SK-N-SH (cell line): ENCODE measurements around the gene MAP3K7. TPM values are rescaled to one million over a fixed set of nuclear protein-coding genes. Genes with fewer than 3 reads are reported as not detected.

Experiments
- CTCF ChIA-PET: fragments of 300-600, 350-600 bp; formaldehyde crosslinking; extraction: SDS; loops from one replicate; lab custom pipeline; 2021; lab: Yijun Ruan, JAX
- POLR2A ChIA-PET: fragments of 350-600 bp; sonication (Branson Sonifier 250); formaldehyde crosslinking; extraction: SDS; loops from one replicate; lab custom pipeline; 2020; ENCODE audit warnings: antibody characterized with exemption, inconsistent platforms; lab: Yijun Ruan, JAX
- DNase-seq: peaks from one replicate; pipeline ENCODE4 v3.0.0; 2012
- H2AFZ ChIP-seq: fragments of 200-600 bp; sonication (generic); 2 replicates; pipeline ENCODE4 v1.8.1; 2016; ENCODE audit warnings: antibody characterized with exemption, mild to moderate bottlenecking, low read depth
- H3F3A ChIP-seq: fragments of 200-600 bp; sonication (generic); replicated peaks from 2 replicates; pipeline ENCODE3; 2016; ENCODE audit warnings: antibody characterized with exemption, mild to moderate bottlenecking; ENCODE audit not compliant: insufficient read depth
- H3K27ac ChIP-seq, 2 experiments: fragments of 200-500 bp in 1 of 2; fragments of 200-600 bp in 1 of 2; sonication (Bioruptor generic) in 1 of 2; sonication (generic), shearing (Covaris generic) in 1 of 2; 2 replicates each; pipeline versions ENCODE4 v1.5.1 to v1.6.1; 2014 to 2016; ENCODE audit warnings: low read depth in 2 of 2, inconsistent platforms in 1 of 2, low read length in 1 of 2, mild to moderate bottlenecking in 1 of 2, mixed read lengths in 1 of 2
- H3K27me3 ChIP-seq: fragments of 200-600 bp; sonication (generic), shearing (Covaris generic); 2 replicates; pipeline ENCODE4 v1.6.1; 2016; ENCODE audit warnings: mixed run types; ENCODE audit not compliant: insufficient read depth
- H3K36me3 ChIP-seq, 2 experiments: fragments of 200-500 bp in 1 of 2; fragments of 200-600 bp in 1 of 2; sonication (Bioruptor generic) in 1 of 2; sonication (generic) in 1 of 2; replicated peaks in 1 of 2; 2 replicates each; pipeline versions ENCODE3 to v1.5.1; 2014 to 2016; ENCODE audit warnings: low read length in 1 of 2, mild to moderate bottlenecking in 1 of 2; ENCODE audit not compliant: insufficient read depth in 2 of 2, control insufficient read depth in 1 of 2
- H3K4me1 ChIP-seq, 2 experiments: fragments of 200-500 bp in 1 of 2; fragments of 200-600 bp in 1 of 2; sonication (Bioruptor generic) in 1 of 2; sonication (generic), shearing (Covaris generic) in 1 of 2; 2 replicates each; pipeline versions ENCODE4 v1.5.1 to v1.6.1; 2014 to 2016; ENCODE audit warnings: low read depth in 1 of 2, low read length in 1 of 2, mixed run types in 1 of 2; ENCODE audit not compliant: insufficient read depth in 2 of 2, control insufficient read depth in 1 of 2
- H3K4me2 ChIP-seq: fragments of 200-600 bp; sonication (generic), shearing (Covaris generic); 2 replicates; pipeline ENCODE4 v1.6.1; 2017; ENCODE audit warnings: mixed run types
- H3K4me3 ChIP-seq, 2 experiments: fragments of 200-500 bp in 1 of 2; fragments of 200-600 bp in 1 of 2; sonication (Bioruptor generic) in 1 of 2; sonication (generic), shearing (Covaris generic) in 1 of 2; 2 replicates each; pipeline versions ENCODE4 v1.5.1 to v1.8.1; 2014 to 2016; ENCODE audit warnings: low read depth in 2 of 2, inconsistent platforms in 1 of 2, low read length in 1 of 2, mild to moderate bottlenecking in 1 of 2, mixed read lengths in 1 of 2, moderate library complexity in 1 of 2
- H3K79me2 ChIP-seq: fragments of 200-600 bp; sonication (generic); 2 replicates; pipeline ENCODE4 v1.8.1; 2017; ENCODE audit warnings: mild to moderate bottlenecking; ENCODE audit not compliant: insufficient read depth
- H3K9ac ChIP-seq: fragments of 200-600 bp; sonication (generic); 2 replicates; pipeline ENCODE4 v1.6.1; 2017; ENCODE audit warnings: mixed run types
- H3K9me2 ChIP-seq: fragments of 200-600 bp; sonication (generic); 2 replicates; pipeline ENCODE4 v1.6.1; 2017; ENCODE audit warnings: mixed run types
- H3K9me3 ChIP-seq: fragments of 200-600 bp; sonication (generic); 2 replicates; pipeline ENCODE4 v1.6.1; 2017; ENCODE audit warnings: mixed run types, mild to moderate bottlenecking, moderate library complexity
- H4K20me1 ChIP-seq: fragments of 200-600 bp; sonication (generic); 2 replicates; pipeline ENCODE4 v1.6.1; 2017; ENCODE audit warnings: mild to moderate bottlenecking, mixed run types; ENCODE audit not compliant: insufficient read depth
- EP300 ChIP-seq, 2 experiments: IDR thresholded peaks; 2 replicates each; pipeline versions ENCODE4 v1.4.0 to v1.6.1; 2012; ENCODE audit warnings: borderline replicate concordance in 1 of 2, low read depth in 1 of 2, low read length in 1 of 2
- FOSL2 ChIP-seq: IDR thresholded peaks from 2 replicates; pipeline ENCODE4 v1.4.0; 2012; ENCODE audit warnings: low read depth, mild to moderate bottlenecking, moderate library complexity, borderline replicate concordance
- FOXJ3 ChIP-seq: sonication (generic); formaldehyde crosslinking; IDR thresholded peaks from 2 replicates; pipeline ENCODE4 v1.5.1; 2020; ENCODE audit warnings: mild to moderate bottlenecking, missing genetic modification reagents
- GABPA ChIP-seq: IDR thresholded peaks from 2 replicates; pipeline ENCODE4 v1.4.0; 2012; ENCODE audit warnings: low read depth, mild to moderate bottlenecking
- GATA2 ChIP-seq: sonication (generic); formaldehyde crosslinking; IDR thresholded peaks from 2 replicates; pipeline ENCODE4 v1.5.0; 2020; ENCODE audit warnings: mild to moderate bottlenecking, missing genetic modification reagents
- JUND ChIP-seq: IDR thresholded peaks from 2 replicates; pipeline ENCODE4 v1.4.0; 2012
- MEF2A ChIP-seq: IDR thresholded peaks from 2 replicates; pipeline ENCODE4 v1.4.0; 2012; ENCODE audit warnings: low read depth, borderline replicate concordance
- MXI1 ChIP-seq: IDR thresholded peaks from 2 replicates; pipeline ENCODE4 v1.6.1; 2012; ENCODE audit warnings: mild to moderate bottlenecking, low read depth, low read length, improper control_type of control experiment
- POLR2AphosphoS5 ChIP-seq: IDR thresholded peaks from 2 replicates; pipeline ENCODE4 v1.6.1; 2012; ENCODE audit warnings: low read depth, low read length
- RAD21 ChIP-seq: IDR thresholded peaks from 2 replicates; pipeline ENCODE4 v1.6.1; 2012; ENCODE audit warnings: mild to moderate bottlenecking, low read length
- RFX5 ChIP-seq: IDR thresholded peaks from 2 replicates; pipeline ENCODE4 v1.6.1; 2012; ENCODE audit warnings: mild to moderate bottlenecking, improper control_type of control experiment, low read length
- RXRA ChIP-seq: IDR thresholded peaks from 2 replicates; pipeline ENCODE4 v1.4.0; 2012; ENCODE audit warnings: low read depth, mild to moderate bottlenecking, borderline replicate concordance
- TAF1 ChIP-seq: IDR thresholded peaks from 2 replicates; pipeline ENCODE4 v1.6.1; 2012; ENCODE audit warnings: low read depth, mild to moderate bottlenecking, low read length, moderate library complexity, borderline replicate concordance
- TEAD4 ChIP-seq: IDR thresholded peaks from 2 replicates; pipeline ENCODE4 v1.4.0; 2012; ENCODE audit warnings: mild to moderate bottlenecking, borderline replicate concordance; ENCODE audit not compliant: insufficient read depth
- YY1 ChIP-seq: IDR thresholded peaks from 2 replicates; pipeline ENCODE4 v1.4.0; 2012; ENCODE audit warnings: low read depth, mild to moderate bottlenecking
- WGBS: methylation state at CpG from one replicate; pipeline ENCODE4 v1.1.6; 2017; ENCODE audit warnings: low lambda C conversion rate; 5-methylcytosine and 5-hydroxymethylcytosine counted together
- polyA plus RNA-seq, 3 experiments: library from polyadenylated mRNA; depleted of rRNA; stranded (reverse); fragments of >200 nt; gene quantifications; 2 replicates each; pipeline ENCODE4 v1.2.3, GENCODE V29; 2012
- TF ChIP-seq, protein P1 (sequence below): IDR thresholded peaks from 2 replicates; pipeline ENCODE4 v1.4.0; 2012; ENCODE audit warnings: low read depth
- TF ChIP-seq, protein P2 (sequence below): IDR thresholded peaks from 2 replicates; pipeline ENCODE4; 2012
- TF ChIP-seq, protein P3 (sequence below): fragments of 150-350 bp; IDR thresholded peaks from 2 replicates; pipeline ENCODE4 v1.6.1; 2017; ENCODE audit warnings: antibody characterized with exemption, low read length, low read depth, borderline replicate concordance
- TF ChIP-seq, protein P4 (sequence below): IDR thresholded peaks from 2 replicates; pipeline ENCODE4 v1.4.0; 2012; ENCODE audit warnings: low read depth, borderline replicate concordance
- TF ChIP-seq, protein P5 (sequence below): IDR thresholded peaks from 2 replicates; pipeline ENCODE4 v1.4.0; 2012; ENCODE audit warnings: low read depth, borderline replicate concordance
- TF ChIP-seq, protein P6 (sequence below): fragments of 150-350 bp; IDR thresholded peaks from 2 replicates; pipeline ENCODE4 v1.6.1; 2016; ENCODE audit warnings: mild to moderate bottlenecking, low read depth, low read length

The MAP3K7 gene
- polyA plus RNA-seq, 1 of the 3 experiments (the other 2 are of a cell fraction) = 21.1 TPM

DNA sequence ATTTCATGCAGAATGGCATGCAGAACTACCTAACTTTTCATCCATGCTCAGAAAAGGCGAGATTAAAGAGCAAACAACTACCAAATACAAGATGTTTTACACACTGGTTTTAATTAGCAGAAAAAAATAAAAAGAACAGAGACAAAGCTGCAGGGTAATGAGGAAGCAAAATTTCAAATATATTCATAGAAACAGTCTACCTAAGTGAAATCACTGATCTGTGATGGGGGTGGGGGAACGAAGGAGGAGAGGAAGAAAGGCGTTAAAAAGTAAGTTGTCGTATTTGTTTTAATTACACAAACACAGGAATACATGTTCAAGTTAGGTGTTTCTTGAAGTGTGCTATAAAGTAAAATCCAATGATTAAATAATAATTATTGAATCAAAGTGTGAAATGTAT lies 42.1 kb downstream of the MAP3K7 start:
- no peak for TF ChIP-seq RAD21
- no peak for TF ChIP-seq YY1
- no peak for TF ChIP-seq RFX5
- TF ChIP-seq FOSL2 = no peak
- TF ChIP-seq FOXJ3 (CRISPR knock-in tag) = no peak
- no peak for TF ChIP-seq TEAD4
- no peak for TF ChIP-seq MXI1
- no peak for TF ChIP-seq GABPA
- H3K4me2 ChIP-seq = no peak overlapping the region
- H3K27me3 ChIP-seq = no peaks in the 10 kb centered on the region
- no peak overlapping the region for H3K27ac ChIP-seq
- ChIA-PET POLR2A (no interaction called here), CTCF (no interaction called here)
- peaks cover 77 to 96% of the 10 kb centered on the region in 2 experiments for H3K36me3 ChIP-seq
- DNase-seq = no peak
- H3K79me2 ChIP-seq = no peaks in the 10 kb centered on the region
- H3K4me1 ChIP-seq = no peaks in the 10 kb centered on the region
- no peaks in the 10 kb centered on the region for H4K20me1 ChIP-seq
- no peak overlapping the region for H3K9ac ChIP-seq
- H3F3A ChIP-seq = peaks cover 4% of the 10 kb centered on the region
- no peak overlapping the region for H3K4me3 ChIP-seq
- no peak overlapping the region for H2AFZ ChIP-seq
- no peaks in the 10 kb centered on the region for H3K9me2 ChIP-seq
- H3K9me3 ChIP-seq = no peaks in the 10 kb centered on the region
- WGBS = 96% methylated on average over 4 of the region's 4 CpGs

DNA sequence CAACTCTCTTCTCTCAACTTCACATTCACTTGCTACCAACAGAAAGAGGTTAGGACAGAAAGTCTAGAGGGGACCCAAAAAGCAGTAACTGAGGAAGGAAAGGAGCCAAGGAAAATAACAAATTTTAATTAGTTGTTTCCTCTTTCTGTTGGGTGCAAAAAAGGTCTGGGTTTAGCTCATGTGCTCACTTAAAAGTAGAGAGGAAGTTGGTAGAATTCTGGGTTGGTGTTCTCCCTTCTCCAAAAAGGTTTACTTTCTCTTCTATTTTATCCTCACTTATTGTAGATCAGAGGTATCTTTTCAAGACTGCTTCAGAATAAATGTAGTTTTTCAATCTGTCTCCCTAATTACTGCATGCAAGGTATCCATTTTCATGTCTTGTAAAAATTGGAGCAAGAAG lies 42.8 kb downstream of the MAP3K7 start:
- H3K27ac ChIP-seq = no peak overlapping the region
- peaks cover 70 to 94% of the 10 kb centered on the region in 2 experiments for H3K36me3 ChIP-seq
- H4K20me1 ChIP-seq = no peaks in the 10 kb centered on the region
- no peak overlapping the region for H3K9ac ChIP-seq
- H3F3A ChIP-seq = peaks cover 4% of the 10 kb centered on the region
- TF ChIP-seq MEF2A (no peak), YY1 (no peak), POLR2AphosphoS5 (no peak), RXRA (no peak), TAF1 (no peak), FOXJ3 (CRISPR knock-in tag) (no peak), GATA2 (no peak), TEAD4 (no peak), GABPA (no peak), EP300 (IDR thresholded peaks at IDR 0.05; ENCODE audit: borderline replicate concordance in 1 of 2, low read depth in 1 of 2, low read length in 1 of 2) (no peak), JUND (no peak), MXI1 (no peak)
- TF ChIP-seq, protein P1, sequence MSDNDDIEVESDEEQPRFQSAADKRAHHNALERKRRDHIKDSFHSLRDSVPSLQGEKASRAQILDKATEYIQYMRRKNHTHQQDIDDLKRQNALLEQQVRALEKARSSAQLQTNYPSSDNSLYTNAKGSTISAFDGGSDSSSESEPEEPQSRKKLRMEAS = no peak
- TF ChIP-seq, protein P2, sequence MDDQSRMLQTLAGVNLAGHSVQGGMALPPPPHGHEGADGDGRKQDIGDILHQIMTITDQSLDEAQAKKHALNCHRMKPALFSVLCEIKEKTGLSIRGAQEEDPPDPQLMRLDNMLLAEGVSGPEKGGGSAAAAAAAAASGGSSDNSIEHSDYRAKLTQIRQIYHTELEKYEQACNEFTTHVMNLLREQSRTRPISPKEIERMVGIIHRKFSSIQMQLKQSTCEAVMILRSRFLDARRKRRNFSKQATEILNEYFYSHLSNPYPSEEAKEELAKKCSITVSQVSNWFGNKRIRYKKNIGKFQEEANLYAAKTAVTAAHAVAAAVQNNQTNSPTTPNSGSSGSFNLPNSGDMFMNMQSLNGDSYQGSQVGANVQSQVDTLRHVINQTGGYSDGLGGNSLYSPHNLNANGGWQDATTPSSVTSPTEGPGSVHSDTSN = no peak
- TF ChIP-seq, protein P3, sequence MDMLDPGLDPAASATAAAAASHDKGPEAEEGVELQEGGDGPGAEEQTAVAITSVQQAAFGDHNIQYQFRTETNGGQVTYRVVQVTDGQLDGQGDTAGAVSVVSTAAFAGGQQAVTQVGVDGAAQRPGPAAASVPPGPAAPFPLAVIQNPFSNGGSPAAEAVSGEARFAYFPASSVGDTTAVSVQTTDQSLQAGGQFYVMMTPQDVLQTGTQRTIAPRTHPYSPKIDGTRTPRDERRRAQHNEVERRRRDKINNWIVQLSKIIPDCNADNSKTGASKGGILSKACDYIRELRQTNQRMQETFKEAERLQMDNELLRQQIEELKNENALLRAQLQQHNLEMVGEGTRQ = no peak
- TF ChIP-seq, protein P4, sequence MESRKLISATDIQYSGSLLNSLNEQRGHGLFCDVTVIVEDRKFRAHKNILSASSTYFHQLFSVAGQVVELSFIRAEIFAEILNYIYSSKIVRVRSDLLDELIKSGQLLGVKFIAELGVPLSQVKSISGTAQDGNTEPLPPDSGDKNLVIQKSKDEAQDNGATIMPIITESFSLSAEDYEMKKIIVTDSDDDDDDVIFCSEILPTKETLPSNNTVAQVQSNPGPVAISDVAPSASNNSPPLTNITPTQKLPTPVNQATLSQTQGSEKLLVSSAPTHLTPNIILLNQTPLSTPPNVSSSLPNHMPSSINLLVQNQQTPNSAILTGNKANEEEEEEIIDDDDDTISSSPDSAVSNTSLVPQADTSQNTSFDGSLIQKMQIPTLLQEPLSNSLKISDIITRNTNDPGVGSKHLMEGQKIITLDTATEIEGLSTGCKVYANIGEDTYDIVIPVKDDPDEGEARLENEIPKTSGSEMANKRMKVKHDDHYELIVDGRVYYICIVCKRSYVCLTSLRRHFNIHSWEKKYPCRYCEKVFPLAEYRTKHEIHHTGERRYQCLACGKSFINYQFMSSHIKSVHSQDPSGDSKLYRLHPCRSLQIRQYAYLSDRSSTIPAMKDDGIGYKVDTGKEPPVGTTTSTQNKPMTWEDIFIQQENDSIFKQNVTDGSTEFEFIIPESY = no peak
- TF ChIP-seq, protein P5, sequence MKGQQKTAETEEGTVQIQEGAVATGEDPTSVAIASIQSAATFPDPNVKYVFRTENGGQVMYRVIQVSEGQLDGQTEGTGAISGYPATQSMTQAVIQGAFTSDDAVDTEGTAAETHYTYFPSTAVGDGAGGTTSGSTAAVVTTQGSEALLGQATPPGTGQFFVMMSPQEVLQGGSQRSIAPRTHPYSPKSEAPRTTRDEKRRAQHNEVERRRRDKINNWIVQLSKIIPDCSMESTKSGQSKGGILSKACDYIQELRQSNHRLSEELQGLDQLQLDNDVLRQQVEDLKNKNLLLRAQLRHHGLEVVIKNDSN = no peak
- TF ChIP-seq, protein P6, sequence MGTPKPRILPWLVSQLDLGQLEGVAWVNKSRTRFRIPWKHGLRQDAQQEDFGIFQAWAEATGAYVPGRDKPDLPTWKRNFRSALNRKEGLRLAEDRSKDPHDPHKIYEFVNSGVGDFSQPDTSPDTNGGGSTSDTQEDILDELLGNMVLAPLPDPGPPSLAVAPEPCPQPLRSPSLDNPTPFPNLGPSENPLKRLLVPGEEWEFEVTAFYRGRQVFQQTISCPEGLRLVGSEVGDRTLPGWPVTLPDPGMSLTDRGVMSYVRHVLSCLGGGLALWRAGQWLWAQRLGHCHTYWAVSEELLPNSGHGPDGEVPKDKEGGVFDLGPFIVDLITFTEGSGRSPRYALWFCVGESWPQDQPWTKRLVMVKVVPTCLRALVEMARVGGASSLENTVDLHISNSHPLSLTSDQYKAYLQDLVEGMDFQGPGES = no peak
- TF ChIP-seq, all 33 proteins: peak for 0
- Histone ChIP-seq H3K4me3 (no peak overlapping the region), H3K4me2 (no peak overlapping the region), H2AFZ (no peak overlapping the region), H3K27me3 (no peaks in the 10 kb centered on the region), H3K79me2 (no peaks in the 10 kb centered on the region), H3K4me1 (no peaks in the 10 kb centered on the region), H3K9me3 (no peaks in the 10 kb centered on the region), H3K9me2 (no peaks in the 10 kb centered on the region)
- ChIA-PET CTCF (no interaction called here), POLR2A (no interaction called here)
- DNase-seq = no peak
